Liver (tissue), 3 donors: ENCODE measurements around the gene RUNDC3A.

Source experiments
- ATF3 ChIP-seq: IDR thresholded peaks from 2 replicates; pipeline ENCODE4 v1.6.1; 2016; ENCODE audit warnings: antibody characterized with exemption
- CTCF ChIP-seq: fragments of 150-350 bp; IDR thresholded peaks from 2 replicates; pipeline ENCODE4 v1.5.1; 2017; ENCODE audit warnings: improper control_type of control experiment, low read depth, low read length; ENCODE audit not compliant: missing input control
- EGR1 ChIP-seq, 2 donors: IDR thresholded peaks; 2 replicates each; pipeline ENCODE4 v1.6.1; 2016 to 2018; ENCODE audit warnings: antibody characterized with exemption in 2 of 2, low read depth in 2 of 2
- GABPA ChIP-seq, 2 donors: IDR thresholded peaks in 1 of 2; conservative IDR thresholded peaks in 1 of 2; 2 replicates each; pipeline ENCODE4 v1.6.1; 2016; ENCODE audit warnings: antibody characterized with exemption in 2 of 2, mild to moderate bottlenecking in 1 of 2, moderate library complexity in 1 of 2
- MAX ChIP-seq: IDR thresholded peaks from 2 replicates; pipeline ENCODE4 v1.6.1; 2016; ENCODE audit warnings: antibody characterized with exemption
- NR2F2 ChIP-seq: IDR thresholded peaks from 2 replicates; pipeline ENCODE4 v1.6.1; 2016; ENCODE audit warnings: antibody characterized with exemption
- REST ChIP-seq: IDR thresholded peaks from 2 replicates; pipeline ENCODE4 v1.6.1; 2016; ENCODE audit warnings: antibody characterized with exemption, mild to moderate bottlenecking
- RXRA ChIP-seq, 2 donors: IDR thresholded peaks; 2 replicates each; pipeline ENCODE4 v1.6.1; 2017 to 2018; ENCODE audit warnings: antibody characterized with exemption in 2 of 2, mild to moderate bottlenecking in 1 of 2
- SP1 ChIP-seq: IDR thresholded peaks from 2 replicates; pipeline ENCODE4 v1.6.1; 2018; ENCODE audit warnings: antibody characterized with exemption, mild to moderate bottlenecking
- TAF1 ChIP-seq: conservative IDR thresholded peaks from 2 replicates; pipeline ENCODE4 v1.6.1; 2016; ENCODE audit warnings: antibody characterized with exemption, mild to moderate bottlenecking
- YY1 ChIP-seq: IDR thresholded peaks from 2 replicates; pipeline ENCODE4 v1.6.1; 2016; ENCODE audit warnings: antibody characterized with exemption, mild to moderate bottlenecking
- ZBTB33 ChIP-seq: IDR thresholded peaks from 2 replicates; pipeline ENCODE4 v1.6.1; 2016; ENCODE audit warnings: antibody characterized with exemption
- donor health status: healthy.
- donor health status: healthy.

GRCh38 chr17:44279346-44279665 lies 29.1 kb upstream of the RUNDC3A start:
- no peak for TF ChIP-seq YY1
- TF ChIP-seq CTCF, result no peak
- no peak for TF ChIP-seq SP1
- TF ChIP-seq MAX, result no peak
- TF ChIP-seq TAF1, result no peak
- no peak for TF ChIP-seq RXRA (IDR thresholded peaks at IDR 0.05)
- TF ChIP-seq REST, result no peak
- TF ChIP-seq ATF3, result no peak
- no peak for TF ChIP-seq ZBTB33
- no peak for TF ChIP-seq NR2F2
- TF ChIP-seq EGR1 (IDR thresholded peaks at IDR 0.05; ENCODE audit: low read depth in 2 of 2), result no peak
- TF ChIP-seq GABPA (IDR thresholded peaks at IDR 0.05 in 1 of 2, conservative IDR thresholded peaks at IDR 0.05 in 1 of 2), result no peak
